Mesothelial cell of epicardium (in vitro differentiated cells): ENCODE measurements around the gene CAMKMT. TPM values are rescaled to one million over a fixed set of nuclear protein-coding genes. Genes with fewer than 3 reads are reported as not detected.

Source experiments
- DNase-seq, 2 experiments: peaks; one replicate each; pipeline ENCODE4 v3.0.0; 2021; ENCODE audit warnings: low spot score in 2 of 2; ENCODE audit not compliant: unreplicated experiment in 2 of 2
- H3K27ac Mint-ChIP-seq: 2 replicates; pipeline ENCODE4 v1.8.0; 2021; ENCODE audit warnings: mixed read lengths
- H3K27me3 Mint-ChIP-seq: 2 replicates; pipeline ENCODE4 v1.8.0; 2021; ENCODE audit warnings: low read depth, mixed read lengths
- H3K36me3 Mint-ChIP-seq: 2 replicates; pipeline ENCODE4 v1.8.0; 2021; ENCODE audit warnings: mixed read lengths
- H3K4me1 Mint-ChIP-seq: 2 replicates; pipeline ENCODE4 v1.8.0; 2021; ENCODE audit warnings: mixed read lengths
- H3K4me3 Mint-ChIP-seq: 2 replicates; pipeline ENCODE4 v1.8.0; 2021; ENCODE audit warnings: mild to moderate bottlenecking, moderate library complexity, mixed read lengths
- H3K9me3 Mint-ChIP-seq: 2 replicates; pipeline ENCODE4 v1.8.0; 2021; ENCODE audit warnings: mixed read lengths
- total RNA-seq: library from RNA; stranded (reverse); gene quantifications from 3 replicates; pipeline ENCODE4 v1.2.1, GENCODE V29; 2021
- TF ChIP-seq, protein P1 (sequence below): fragments of 200-600 bp; sonication (generic); IDR thresholded peaks from one replicate; pipeline ENCODE4 v1.5.0; 2021; ENCODE audit warnings: antibody characterized with exemption; ENCODE audit not compliant: unreplicated experiment

CAMKMT gene
- total RNA-seq, 1 donor from 2014 or later, result 8.3 TPM

DNA sequence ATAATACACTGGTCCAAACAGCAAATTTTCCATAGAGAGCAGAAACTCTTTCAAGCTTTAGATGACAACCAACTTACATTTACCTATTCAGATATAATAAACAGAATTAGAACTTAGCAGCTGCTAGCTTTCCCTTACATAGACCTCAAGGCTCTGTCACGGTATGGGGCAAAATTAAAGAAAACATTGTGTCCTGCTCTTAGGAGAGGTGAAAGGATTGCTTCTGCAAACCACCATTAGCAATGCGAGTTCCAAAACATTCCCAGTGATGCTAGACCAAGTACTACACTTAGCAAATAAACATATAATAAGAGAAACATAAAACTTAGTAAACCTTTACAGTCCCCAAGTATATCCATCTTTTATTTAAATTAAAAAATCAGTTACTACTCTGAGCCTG lies 183.3 kb downstream of the CAMKMT start:
- H3K4me1 Mint-ChIP-seq, result peaks cover 23% of the 10 kb centered on the region
- H3K27me3 Mint-ChIP-seq, result no peaks in the 10 kb centered on the region
- H3K9me3 Mint-ChIP-seq, result no peaks in the 10 kb centered on the region
- no peak overlapping the region for H3K4me3 Mint-ChIP-seq
- no peak for DNase-seq
- H3K27ac Mint-ChIP-seq, result no peak overlapping the region
- TF ChIP-seq, protein P1, sequence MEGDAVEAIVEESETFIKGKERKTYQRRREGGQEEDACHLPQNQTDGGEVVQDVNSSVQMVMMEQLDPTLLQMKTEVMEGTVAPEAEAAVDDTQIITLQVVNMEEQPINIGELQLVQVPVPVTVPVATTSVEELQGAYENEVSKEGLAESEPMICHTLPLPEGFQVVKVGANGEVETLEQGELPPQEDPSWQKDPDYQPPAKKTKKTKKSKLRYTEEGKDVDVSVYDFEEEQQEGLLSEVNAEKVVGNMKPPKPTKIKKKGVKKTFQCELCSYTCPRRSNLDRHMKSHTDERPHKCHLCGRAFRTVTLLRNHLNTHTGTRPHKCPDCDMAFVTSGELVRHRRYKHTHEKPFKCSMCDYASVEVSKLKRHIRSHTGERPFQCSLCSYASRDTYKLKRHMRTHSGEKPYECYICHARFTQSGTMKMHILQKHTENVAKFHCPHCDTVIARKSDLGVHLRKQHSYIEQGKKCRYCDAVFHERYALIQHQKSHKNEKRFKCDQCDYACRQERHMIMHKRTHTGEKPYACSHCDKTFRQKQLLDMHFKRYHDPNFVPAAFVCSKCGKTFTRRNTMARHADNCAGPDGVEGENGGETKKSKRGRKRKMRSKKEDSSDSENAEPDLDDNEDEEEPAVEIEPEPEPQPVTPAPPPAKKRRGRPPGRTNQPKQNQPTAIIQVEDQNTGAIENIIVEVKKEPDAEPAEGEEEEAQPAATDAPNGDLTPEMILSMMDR, result no peak
- no peaks in the 10 kb centered on the region for H3K36me3 Mint-ChIP-seq

DNA sequence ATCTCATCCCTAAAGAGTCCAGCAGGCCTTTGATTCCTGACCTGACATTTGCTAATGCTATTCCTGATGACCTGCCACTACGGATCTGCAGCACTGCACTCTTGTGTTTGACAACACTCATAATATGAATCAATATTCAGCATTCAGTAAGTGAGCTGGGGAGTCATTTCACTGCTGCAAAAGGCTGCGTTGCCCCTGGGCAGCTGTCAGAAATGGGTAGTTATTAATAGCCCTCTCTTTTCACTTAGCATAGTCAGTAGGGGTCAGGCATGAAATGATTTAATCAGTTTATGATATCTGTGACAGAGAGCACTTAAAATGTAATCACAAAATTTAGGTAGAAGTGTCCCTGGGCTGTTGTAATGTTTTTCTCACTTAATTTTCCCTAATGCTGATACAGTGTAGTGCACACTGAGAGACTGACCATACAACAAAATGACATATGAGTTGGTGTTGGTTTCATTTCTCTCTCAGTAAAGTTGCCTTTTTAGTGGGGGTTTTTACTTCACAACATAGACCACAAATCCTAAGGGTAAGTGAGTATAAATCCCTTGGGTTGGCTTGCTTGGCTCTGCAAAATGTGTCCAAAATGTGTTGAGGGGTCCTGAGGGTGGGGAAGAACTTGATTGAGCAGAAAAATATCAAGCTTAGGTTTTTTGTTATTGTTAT lies 184.8 kb downstream of the CAMKMT start:
- Mint-ChIP-seq H3K9me3 (no peaks in the 10 kb centered on the region), H3K27ac (no peak overlapping the region), H3K27me3 (no peaks in the 10 kb centered on the region), H3K36me3 (no peaks in the 10 kb centered on the region), H3K4me1 (peaks cover 23% of the 10 kb centered on the region), H3K4me3 (no peak overlapping the region)
- TF ChIP-seq, protein P1, result no peak
- DNase-seq, result no peak

DNA sequence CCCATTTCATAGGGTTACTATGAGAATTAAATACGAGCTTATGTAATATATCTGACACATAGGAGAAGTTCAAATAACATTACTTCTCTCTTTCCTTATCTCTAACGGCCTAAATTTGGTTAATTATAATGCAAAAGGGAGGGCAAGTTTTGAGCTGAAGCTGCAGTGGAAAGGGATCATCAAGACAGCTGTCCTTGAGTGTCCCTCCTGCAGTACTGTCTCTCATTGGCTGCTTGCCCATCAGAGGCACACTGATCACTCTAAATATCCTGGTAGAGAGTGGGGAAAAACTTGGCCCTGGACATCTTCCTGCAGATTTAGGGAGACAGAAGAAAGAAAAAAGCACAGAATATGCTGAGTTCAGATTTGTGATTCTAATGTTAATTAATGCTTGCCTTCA lies 186.0 kb downstream of the CAMKMT start:
- Mint-ChIP-seq H3K9me3 (no peaks in the 10 kb centered on the region), H3K4me3 (no peak overlapping the region), H3K27me3 (no peaks in the 10 kb centered on the region), H3K36me3 (no peaks in the 10 kb centered on the region), H3K27ac (no peak overlapping the region), H3K4me1 (peaks cover 17% of the 10 kb centered on the region)
- TF ChIP-seq, protein P1, result no peak
- DNase-seq, result no peak

DNA sequence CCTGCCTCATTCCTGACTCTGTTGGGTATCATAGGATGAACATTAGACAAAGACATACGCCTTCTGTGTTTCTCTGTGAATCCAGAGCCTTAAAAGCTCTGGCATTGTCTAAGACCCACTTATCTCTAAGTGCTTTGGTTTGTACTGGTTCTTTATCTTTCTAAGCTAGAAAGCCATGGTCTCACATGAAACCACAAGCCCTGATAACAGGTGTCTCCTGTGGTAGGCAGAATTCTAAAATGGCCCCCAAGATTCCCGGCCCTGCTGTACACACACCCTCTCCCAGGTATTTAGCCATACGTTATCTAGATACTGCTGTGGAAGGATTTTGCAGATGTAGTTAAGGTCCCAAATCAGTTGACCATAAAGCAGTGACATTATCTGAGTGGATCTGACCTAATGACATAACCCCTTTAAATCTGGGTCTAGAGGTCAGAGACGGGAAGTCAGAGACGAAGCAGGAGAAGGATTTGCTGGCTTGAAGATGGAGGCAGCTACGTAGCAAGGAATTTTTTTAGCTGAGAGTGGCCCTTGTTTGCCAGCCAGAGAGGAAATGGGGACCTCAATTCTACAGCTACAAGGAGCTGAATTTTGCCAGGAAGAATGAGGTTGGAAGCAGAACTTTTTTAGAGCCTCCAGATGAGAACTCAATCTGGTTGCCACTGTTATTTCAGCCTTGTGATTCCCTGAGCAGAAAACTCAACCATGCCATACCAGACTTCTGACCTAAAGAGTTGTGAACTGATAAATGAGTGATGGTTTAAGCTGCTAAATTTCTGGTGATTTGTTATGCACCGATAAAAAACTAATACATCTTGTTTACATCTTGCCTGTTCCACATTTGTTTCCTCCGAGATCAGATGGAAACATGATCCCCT lies 186.7 kb downstream of the CAMKMT start:
- Mint-ChIP-seq H3K4me1 (peaks cover 17% of the 10 kb centered on the region), H3K36me3 (no peaks in the 10 kb centered on the region), H3K4me3 (no peak overlapping the region), H3K9me3 (no peaks in the 10 kb centered on the region), H3K27ac (no peak overlapping the region), H3K27me3 (no peaks in the 10 kb centered on the region)
- no peak for DNase-seq
- TF ChIP-seq, protein P1, result no peak

DNA sequence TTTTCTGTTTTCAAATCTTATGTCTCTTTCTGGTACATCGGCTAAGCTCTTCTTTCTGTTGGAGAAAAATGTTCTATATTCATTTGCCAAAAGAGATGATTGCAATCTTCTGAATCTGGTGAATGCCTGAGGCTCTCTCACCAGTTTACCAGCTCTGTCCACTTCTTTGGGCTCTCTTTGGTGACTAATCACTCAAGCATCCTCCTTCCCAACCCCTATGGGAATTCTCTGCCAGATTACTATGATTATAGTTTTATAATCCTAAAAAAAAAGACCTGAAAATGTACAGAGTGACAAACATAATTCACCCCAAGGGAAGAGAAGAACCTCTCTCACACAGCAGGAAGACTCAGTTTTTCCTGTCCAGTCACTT lies 187.3 kb downstream of the CAMKMT start:
- H3K4me1 Mint-ChIP-seq, result peaks cover 14% of the 10 kb centered on the region
- no peaks in the 10 kb centered on the region for H3K9me3 Mint-ChIP-seq
- no peak overlapping the region for H3K4me3 Mint-ChIP-seq
- no peak for DNase-seq
- H3K27me3 Mint-ChIP-seq, result no peaks in the 10 kb centered on the region
- TF ChIP-seq, protein P1, result no peak
- H3K27ac Mint-ChIP-seq, result no peak overlapping the region
- H3K36me3 Mint-ChIP-seq, result no peaks in the 10 kb centered on the region
